OCI-LY3 (cell line): ENCODE results near the gene NECAB3.

Experiments used
- H2AFZ ChIP-seq: fragments of 200-600, 300-600 bp; shearing (Covaris generic); 2 replicates; pipeline ENCODE4 v1.6.0; 2014; ENCODE audit warnings: antibody characterized with exemption, low read depth, low read length
- H3K27ac ChIP-seq: fragments of 200-600, 300-600 bp; sonication (generic); 2 replicates; pipeline ENCODE4 v1.5.1; 2014; ENCODE audit warnings: mild to moderate bottlenecking, low read length, moderate library complexity, mixed read lengths
- H3K27me3 ChIP-seq: fragments of 200-600, 300-600 bp; sonication (generic); 2 replicates; pipeline ENCODE4 v1.6.1; 2014; ENCODE audit warnings: low read depth, low read length, mixed read lengths
- H3K36me3 ChIP-seq: fragments of 200-600, 300-600 bp; sonication (generic); replicated peaks from 2 replicates; pipeline ENCODE3; 2014; ENCODE audit warnings: low read depth, low read length, mixed read lengths
- H3K4me1 ChIP-seq: fragments of 300-600, 200-600 bp; sonication (generic); 2 replicates; pipeline ENCODE4 v1.6.1; 2014; ENCODE audit warnings: low read length, mixed read lengths
- H3K4me2 ChIP-seq: fragments of 200-600, 300-600 bp; sonication (generic); 2 replicates; pipeline ENCODE4 v1.6.1; 2014; ENCODE audit warnings: low read length, mixed read lengths
- H3K4me3 ChIP-seq: fragments of 300-600, 200-600 bp; sonication (generic); 2 replicates; pipeline ENCODE4 v1.5.1; 2014; ENCODE audit warnings: antibody characterized with exemption, mild to moderate bottlenecking, low read length, moderate library complexity
- H3K79me2 ChIP-seq: fragments of 300-600, 200-600 bp; shearing (Covaris generic); 2 replicates; pipeline ENCODE4 v1.6.1; 2014; ENCODE audit warnings: mild to moderate bottlenecking, low read length, mixed read lengths
- H3K9ac ChIP-seq: fragments of 300-600, 200-600 bp; shearing (Covaris generic); 2 replicates; pipeline ENCODE4 v1.6.0; 2014; ENCODE audit warnings: mild to moderate bottlenecking, low read length, moderate library complexity
- H3K9me3 ChIP-seq: fragments of 200-600, 300-600 bp; shearing (Covaris generic); 2 replicates; pipeline ENCODE4 v1.6.1; 2014; ENCODE audit warnings: low read length, mixed read lengths; ENCODE audit not compliant: insufficient read depth
- H4K20me1 ChIP-seq: fragments of 200-600, 300-600 bp; sonication (generic); 2 replicates; pipeline ENCODE4 v1.6.1; 2016; ENCODE audit warnings: low read length, mixed read lengths; ENCODE audit not compliant: insufficient read depth
- EZH2phosphoT487 ChIP-seq: fragments of 200-600 bp; shearing (Covaris generic); IDR thresholded peaks from 2 replicates; pipeline ENCODE4 v1.6.1; 2018; ENCODE audit warnings: antibody characterized with exemption, mixed run types, low read depth
- TF ChIP-seq, protein P1 (sequence below): fragments of 200-600, 300-600 bp; sonication (generic); IDR thresholded peaks from 2 replicates; pipeline ENCODE4 v1.5.1; 2014; ENCODE audit warnings: antibody characterized with exemption, low read length, low read depth

NECAB3 gene

DNA sequence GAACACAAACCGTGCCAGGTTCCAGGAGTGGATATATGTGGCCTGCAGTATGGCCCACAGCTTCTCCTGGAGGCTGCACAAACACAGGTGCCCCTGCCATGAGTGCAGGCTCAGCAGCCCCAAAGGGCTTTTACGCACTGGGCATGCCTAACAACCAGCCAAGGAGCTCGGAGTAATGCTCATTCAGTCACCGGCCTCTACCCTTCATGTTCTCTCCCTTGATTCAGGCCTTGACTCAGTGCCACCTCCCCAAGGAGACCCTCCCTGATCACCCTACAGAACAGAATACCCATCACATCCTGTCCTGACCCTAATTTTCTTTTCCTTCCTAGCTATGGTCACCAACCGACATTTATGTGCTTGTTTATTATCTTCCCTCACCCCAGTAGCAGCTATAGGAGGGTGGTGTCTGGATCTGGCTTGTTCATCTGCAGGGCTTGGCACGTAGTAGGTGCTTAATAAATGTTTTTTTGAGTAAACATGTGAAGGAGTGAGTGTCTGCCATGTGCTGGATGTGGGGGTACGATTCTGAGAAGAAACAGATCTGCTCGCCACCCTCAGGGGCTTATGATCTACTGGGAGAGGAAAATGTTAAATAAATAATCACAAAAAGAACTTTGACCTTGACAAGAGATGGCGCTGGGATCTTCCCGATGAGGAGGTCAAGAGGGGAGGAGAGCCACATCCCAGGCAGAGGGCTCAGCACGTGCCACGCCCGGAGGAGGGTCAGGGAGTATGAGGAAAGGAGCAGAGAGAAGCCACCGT, 36.6 kb upstream of the NECAB3 start:
- Histone ChIP-seq H2AFZ (no peak overlapping the region), H3K27ac (no peak overlapping the region), H3K36me3 (no peaks in the 10 kb centered on the region), H3K9ac (no peak overlapping the region), H3K9me3 (no peaks in the 10 kb centered on the region), H3K4me1 (no peaks in the 10 kb centered on the region), H3K27me3 (no peaks in the 10 kb centered on the region), H4K20me1 (no peaks in the 10 kb centered on the region), H3K79me2 (no peaks in the 10 kb centered on the region), H3K4me3 (no peak overlapping the region), H3K4me2 (no peak overlapping the region)
- no peak for TF ChIP-seq EZH2phosphoT487
- TF ChIP-seq, protein P1, sequence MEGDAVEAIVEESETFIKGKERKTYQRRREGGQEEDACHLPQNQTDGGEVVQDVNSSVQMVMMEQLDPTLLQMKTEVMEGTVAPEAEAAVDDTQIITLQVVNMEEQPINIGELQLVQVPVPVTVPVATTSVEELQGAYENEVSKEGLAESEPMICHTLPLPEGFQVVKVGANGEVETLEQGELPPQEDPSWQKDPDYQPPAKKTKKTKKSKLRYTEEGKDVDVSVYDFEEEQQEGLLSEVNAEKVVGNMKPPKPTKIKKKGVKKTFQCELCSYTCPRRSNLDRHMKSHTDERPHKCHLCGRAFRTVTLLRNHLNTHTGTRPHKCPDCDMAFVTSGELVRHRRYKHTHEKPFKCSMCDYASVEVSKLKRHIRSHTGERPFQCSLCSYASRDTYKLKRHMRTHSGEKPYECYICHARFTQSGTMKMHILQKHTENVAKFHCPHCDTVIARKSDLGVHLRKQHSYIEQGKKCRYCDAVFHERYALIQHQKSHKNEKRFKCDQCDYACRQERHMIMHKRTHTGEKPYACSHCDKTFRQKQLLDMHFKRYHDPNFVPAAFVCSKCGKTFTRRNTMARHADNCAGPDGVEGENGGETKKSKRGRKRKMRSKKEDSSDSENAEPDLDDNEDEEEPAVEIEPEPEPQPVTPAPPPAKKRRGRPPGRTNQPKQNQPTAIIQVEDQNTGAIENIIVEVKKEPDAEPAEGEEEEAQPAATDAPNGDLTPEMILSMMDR, result no peak

DNA sequence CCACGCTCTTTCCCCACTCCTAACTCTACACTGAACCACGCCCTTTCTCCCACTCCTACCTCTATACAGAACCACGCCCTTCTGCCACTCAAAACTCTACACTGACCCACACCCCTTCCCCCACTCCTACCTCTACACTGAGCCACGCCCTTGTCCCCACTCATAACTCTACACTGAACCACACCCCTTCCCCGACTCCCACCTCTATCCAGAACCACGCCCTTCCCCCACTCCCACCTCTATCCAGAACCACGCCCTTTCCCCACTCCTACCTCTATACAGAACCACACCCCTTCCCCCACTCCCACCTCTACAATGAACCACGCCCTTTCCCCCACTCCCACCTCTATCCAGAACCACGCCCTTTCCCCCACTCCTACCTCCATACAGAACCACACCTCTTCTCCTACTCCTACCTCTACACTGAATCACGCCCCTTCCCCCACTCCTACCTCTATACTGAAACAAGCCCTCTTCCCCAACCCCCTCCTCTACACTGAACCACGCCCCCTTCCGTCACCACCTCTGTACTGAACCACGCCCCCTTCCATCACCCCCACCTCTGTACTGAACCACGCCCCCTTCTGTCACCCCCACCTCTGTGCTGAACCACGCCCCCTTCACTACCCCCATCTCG, 35.8 kb upstream of the NECAB3 start:
- Histone ChIP-seq H3K4me2 (no peak overlapping the region), H4K20me1 (no peaks in the 10 kb centered on the region), H3K36me3 (no peaks in the 10 kb centered on the region)

DNA sequence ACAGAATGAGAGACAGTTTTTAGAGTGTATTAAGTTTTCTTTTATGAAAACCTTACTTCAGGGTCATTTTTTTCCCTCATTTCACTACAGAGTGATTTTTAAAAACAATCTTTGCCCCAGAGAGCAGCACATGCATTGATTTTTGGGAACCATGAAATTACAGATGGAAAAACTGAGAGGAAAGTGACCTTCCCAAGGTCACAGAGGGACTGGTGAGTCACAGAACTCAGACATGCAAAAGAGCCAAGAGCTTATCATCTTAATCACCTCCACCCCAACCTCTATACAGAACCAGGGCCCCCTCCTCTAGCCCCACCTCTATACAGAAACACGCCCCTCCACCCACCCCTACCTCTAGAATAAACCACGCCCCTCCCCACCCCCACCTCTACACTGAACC, 35.2 kb upstream of the NECAB3 start:
- no peaks in the 10 kb centered on the region for H3K79me2 ChIP-seq
- H3K36me3 ChIP-seq, result no peaks in the 10 kb centered on the region
- no peaks in the 10 kb centered on the region for H3K9me3 ChIP-seq
- no peak overlapping the region for H3K27ac ChIP-seq
- H4K20me1 ChIP-seq, result no peaks in the 10 kb centered on the region
- H3K4me2 ChIP-seq, result no peak overlapping the region
- no peak for TF ChIP-seq EZH2phosphoT487
- TF ChIP-seq, protein P1, result no peak
- no peaks in the 10 kb centered on the region for H3K27me3 ChIP-seq
- no peak overlapping the region for H2AFZ ChIP-seq
- no peak overlapping the region for H3K4me3 ChIP-seq
- no peak overlapping the region for H3K9ac ChIP-seq
- H3K4me1 ChIP-seq, result no peaks in the 10 kb centered on the region

More for the DNA sequence above, 35.8 kb upstream of the NECAB3 start:
- H3K9ac ChIP-seq, result no peak overlapping the region
- H3K79me2 ChIP-seq, result no peaks in the 10 kb centered on the region
- H3K27me3 ChIP-seq, result no peaks in the 10 kb centered on the region
- TF ChIP-seq, protein P1, result no peak
- TF ChIP-seq EZH2phosphoT487, result no peak
- no peak overlapping the region for H3K4me3 ChIP-seq
- no peak overlapping the region for H2AFZ ChIP-seq
- H3K9me3 ChIP-seq, result no peaks in the 10 kb centered on the region
- no peak overlapping the region for H3K27ac ChIP-seq
- no peaks in the 10 kb centered on the region for H3K4me1 ChIP-seq

DNA sequence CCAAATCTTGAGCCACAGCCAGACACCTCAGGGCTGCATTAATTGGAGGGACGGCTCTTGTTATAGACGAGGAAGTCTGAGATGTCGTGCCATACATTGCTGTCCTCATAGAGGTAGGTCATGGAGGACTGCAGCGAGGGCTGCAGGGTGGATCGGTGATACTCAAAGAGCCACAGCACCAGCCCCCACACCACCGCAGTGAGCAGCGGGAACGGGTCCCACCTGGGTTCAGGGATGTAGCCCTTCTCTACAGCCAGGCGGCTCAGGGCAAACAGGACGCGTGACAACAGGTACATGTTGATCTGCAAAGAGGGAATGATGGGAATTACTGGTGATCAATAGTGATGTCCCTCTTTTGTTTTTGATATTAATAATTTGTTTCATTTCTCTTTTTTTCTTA, 33.4 kb upstream of the NECAB3 start:
- Histone ChIP-seq H3K4me2 (no peak overlapping the region), H3K9me3 (no peaks in the 10 kb centered on the region), H3K27ac (no peak overlapping the region), H3K79me2 (no peaks in the 10 kb centered on the region), H3K27me3 (no peaks in the 10 kb centered on the region), H2AFZ (no peak overlapping the region), H3K9ac (no peak overlapping the region), H3K4me1 (no peaks in the 10 kb centered on the region), H3K36me3 (no peaks in the 10 kb centered on the region), H3K4me3 (no peak overlapping the region), H4K20me1 (no peaks in the 10 kb centered on the region)
- no peak for TF ChIP-seq EZH2phosphoT487
- TF ChIP-seq, protein P1, result no peak
